NCI-H1417 (cell line): ENCODE results near the gene SPRED2.

ENCODE experiments used
- DNase-seq, 3 experiments: peaks; one replicate each; lab custom pipeline; 2025; lab: John Stamatoyannopoulos, UW

SPRED2 gene

GRCh38 chr2:65386989-65387388, 45.4 kb downstream of the SPRED2 start:
- no peak for DNase-seq

GRCh38 chr2:65386344-65386743, 46.1 kb downstream of the SPRED2 start:
- no peak for DNase-seq

GRCh38 chr2:65383541-65384488, 48.6 kb downstream of the SPRED2 start:
- no peak for DNase-seq

- peak; percentile 63 to 88 (median 70) for DNase-seq
Observed at GRCh38 chr2:65382776-65383357, 49.5 kb downstream of the SPRED2 start.

GRCh38 chr2:65382323-65382722, 50.1 kb downstream of the SPRED2 start:
- no peak for DNase-seq

GRCh38 chr2:65381607-65382051, 50.8 kb downstream of the SPRED2 start:
- no peak for DNase-seq

GRCh38 chr2:65380255-65380654, 52.1 kb downstream of the SPRED2 start:
- DNase-seq, result no peak

- DNase-seq, result no peak
Observed at GRCh38 chr2:65379721-65380171, 52.7 kb downstream of the SPRED2 start.

GRCh38 chr2:65379223-65379622, 53.2 kb downstream of the SPRED2 start:
- DNase-seq, result no peak

- DNase-seq, result no peak
Observed at GRCh38 chr2:65378290-65378689, 54.1 kb downstream of the SPRED2 start.

- DNase-seq, result peak in 2 of 3 experiments; percentile 8 to 35
Observed at GRCh38 chr2:65377556-65378192, 54.7 kb downstream of the SPRED2 start.

- no peak for DNase-seq
Observed at GRCh38 chr2:65375723-65376122, 56.7 kb downstream of the SPRED2 start.

- DNase-seq, result no peak
Observed at GRCh38 chr2:65374999-65375398, 57.4 kb downstream of the SPRED2 start.

- no peak for DNase-seq
Observed at GRCh38 chr2:65374575-65374974, 57.8 kb downstream of the SPRED2 start.

- DNase-seq, result no peak
Observed at GRCh38 chr2:65373365-65373918, 59.0 kb downstream of the SPRED2 start.

- no peak for DNase-seq
Observed at GRCh38 chr2:65372619-65373018, 59.8 kb downstream of the SPRED2 start.

- DNase-seq, result no peak
Observed at GRCh38 chr2:65371074-65371434, 61.3 kb downstream of the SPRED2 start.

GRCh38 chr2:65370387-65371073, 61.9 kb downstream of the SPRED2 start:
- peak in 2 of 3 experiments; percentile 55 to 91 for DNase-seq

- no peak for DNase-seq
Observed at GRCh38 chr2:65369980-65370379, 62.4 kb downstream of the SPRED2 start.

- DNase-seq, result no peak
Observed at GRCh38 chr2:65369574-65369973, 62.8 kb downstream of the SPRED2 start.

- DNase-seq, result no peak
Observed at GRCh38 chr2:65368468-65368867, 63.9 kb downstream of the SPRED2 start.

- DNase-seq, result peak in 2 of 3 experiments; percentile 24 to 32
Observed at GRCh38 chr2:65367524-65367923, 64.9 kb downstream of the SPRED2 start.
